SH-SY5Y (cell line): ENCODE results near the gene CDC7.

Experiments used
- GATA2 ChIP-seq: IDR thresholded peaks from 2 replicates; pipeline ENCODE4 v1.6.1; 2011; ENCODE audit warnings: mild to moderate bottlenecking, low read depth, low read length
- GATA3 ChIP-seq: IDR thresholded peaks from 2 replicates; pipeline ENCODE4 v1.6.1; 2011; ENCODE audit warnings: low read depth, mild to moderate bottlenecking, low read length, moderate library complexity

Gene CDC7

GRCh38 chr1:91500756-91501522 lies at the start of gene CDC7:
TSS of gene CDC7 (plus strand) at chr1:91500851. CDS start at chr1:91501717, 866 bp downstream.
- TF ChIP-seq GATA3 (no peak), GATA2 (peak; percentile 32; the same call in 1 of the 2 replicates)

DNA sequence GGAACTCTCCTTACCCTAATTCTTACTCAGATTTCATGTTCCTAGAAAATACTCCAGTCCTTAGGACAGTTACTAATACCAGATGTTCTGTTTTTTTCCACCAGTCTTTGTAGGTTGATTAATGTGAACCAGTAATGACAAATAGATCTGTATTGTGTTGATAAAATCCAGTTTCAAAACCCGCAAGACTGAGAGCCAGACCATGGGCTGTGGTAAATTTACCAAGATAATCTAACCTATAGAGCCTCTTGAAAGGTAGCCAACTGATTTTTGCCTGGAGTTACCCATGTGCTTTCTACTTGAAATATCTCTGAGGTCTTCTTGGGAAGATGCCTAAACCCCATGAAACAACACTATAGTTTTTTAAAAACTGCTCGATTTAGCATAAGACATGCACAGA lies 46.5 kb upstream of the CDC7 start:
- TF ChIP-seq GATA3 = no peak
- no peak for TF ChIP-seq GATA2

DNA sequence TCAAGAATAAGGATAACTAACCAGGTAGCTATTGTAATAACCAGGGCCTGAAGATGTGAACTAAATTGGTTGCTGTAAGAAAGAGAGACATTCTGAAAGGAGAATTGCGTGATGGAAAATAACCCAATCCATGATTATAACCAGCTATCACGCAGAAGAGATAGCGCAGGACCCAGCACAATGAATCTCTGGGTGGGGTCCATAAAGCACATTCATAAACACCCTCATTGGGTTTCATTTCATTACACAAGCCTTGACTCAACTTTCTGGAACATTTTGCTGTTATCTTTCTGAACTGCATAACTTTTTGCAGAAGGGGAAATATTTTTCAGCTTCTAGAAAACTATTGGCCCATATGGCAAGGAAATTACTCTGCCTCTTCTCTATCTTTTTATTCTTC lies 45.3 kb upstream of the CDC7 start:
- no peak for TF ChIP-seq GATA3
- TF ChIP-seq GATA2 = no peak

- TF ChIP-seq GATA2 (no peak), GATA3 (no peak)
Observed at GRCh38 chr1:91455896-91456295, 44.8 kb upstream of the CDC7 start.

GRCh38 chr1:91476533-91477217 lies 24.0 kb upstream of the CDC7 start:
- no peak for TF ChIP-seq GATA3

GRCh38 chr1:91487469-91487868 lies 13.2 kb upstream of the CDC7 start:
- no peak for TF ChIP-seq GATA2
- TF ChIP-seq GATA3 = no peak

DNA sequence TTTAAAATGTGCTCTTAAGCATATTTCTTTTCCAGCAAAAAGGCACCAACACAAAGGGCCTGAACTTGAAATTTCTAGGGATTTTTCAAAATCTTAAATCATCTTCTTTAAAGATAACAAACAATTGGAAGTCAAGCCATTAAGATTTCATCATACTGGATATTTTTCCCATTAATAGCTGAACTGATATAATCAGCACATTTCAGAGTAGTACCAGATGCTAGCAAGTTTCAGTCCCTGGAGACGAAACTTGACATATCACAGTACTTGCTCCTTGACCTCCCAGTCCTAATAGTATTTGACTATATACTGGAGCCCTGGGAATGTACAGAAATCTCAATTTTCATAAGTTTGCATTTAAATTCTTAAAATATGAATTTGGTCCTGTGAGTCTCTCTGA lies 10.2 kb upstream of the CDC7 start:
- TF ChIP-seq GATA3 = 0 out of 2 replicates have a peak, but pooled peaks have one; percentile 15
- TF ChIP-seq GATA2 = no peak

DNA sequence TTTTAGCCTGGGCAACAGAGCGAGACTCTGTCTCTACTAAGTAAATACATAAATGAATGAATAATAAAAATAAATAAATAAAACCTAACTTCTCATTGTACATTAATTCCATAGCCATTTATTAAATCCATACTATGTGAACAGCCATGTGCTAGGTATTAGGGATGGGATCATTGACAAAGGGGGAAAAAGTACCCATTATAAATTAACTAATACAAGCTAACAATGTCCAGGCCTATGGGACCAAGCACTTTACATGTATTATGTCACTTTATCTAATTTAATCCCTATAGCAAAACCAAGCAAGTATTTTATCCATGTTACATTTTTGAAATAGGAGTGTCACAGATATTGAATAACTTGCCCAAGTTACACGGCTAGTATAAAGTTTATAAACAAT lies 2.6 kb upstream of the CDC7 start:
- no peak for TF ChIP-seq GATA3

- no peak for TF ChIP-seq GATA3
- TF ChIP-seq GATA2 = no peak
Observed at GRCh38 chr1:91498498-91499245, 2.0 kb upstream of the CDC7 start.

- TF ChIP-seq GATA3 (no peak), GATA2 (no peak)
Observed at GRCh38 chr1:91499346-91499745, 1.3 kb upstream of the CDC7 start.

DNA sequence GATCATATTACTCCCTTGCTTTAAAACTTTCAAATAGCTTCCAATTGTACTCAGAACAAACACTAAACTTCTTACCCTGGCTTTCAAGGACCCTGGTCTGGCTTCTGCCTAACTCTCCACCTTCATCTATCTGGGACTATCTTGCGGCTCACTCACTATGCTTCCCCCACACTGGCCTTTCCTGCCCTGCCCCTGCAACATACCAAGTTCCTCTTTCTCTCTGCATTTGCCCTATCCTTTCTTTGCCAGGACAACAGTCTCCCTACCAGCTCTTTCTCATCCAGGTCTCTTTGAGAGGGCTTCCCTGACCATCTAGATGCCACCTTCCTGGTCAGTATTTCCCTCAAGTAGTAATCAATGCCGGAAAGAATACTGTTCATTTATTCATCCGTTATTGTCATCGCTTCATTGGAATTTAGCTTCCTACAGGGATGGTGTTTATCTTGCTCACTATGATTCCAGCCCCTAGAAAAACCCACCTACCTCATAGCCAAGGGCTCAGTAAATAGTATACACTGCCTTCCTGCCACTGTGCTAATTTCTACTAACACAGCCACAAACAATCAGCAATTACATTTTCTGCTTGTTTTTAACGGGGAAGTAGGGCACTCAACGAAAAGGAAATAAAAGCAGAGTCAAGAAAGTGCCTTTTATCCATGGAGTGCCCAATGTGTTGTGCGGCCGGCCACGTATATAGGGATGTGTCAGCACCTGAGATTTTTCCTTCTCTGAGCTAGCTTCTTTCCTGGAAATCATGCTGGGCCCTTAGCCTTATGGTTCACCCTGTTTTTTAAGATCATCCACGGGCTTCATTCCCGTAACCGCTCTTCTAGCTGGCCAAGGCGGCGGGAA lies 521 bp upstream of the CDC7 start:
- TF ChIP-seq GATA3 (no peak), GATA2 (no peak)

- TF ChIP-seq GATA3 (no peak), GATA2 (no peak)
Observed at GRCh38 chr1:91501523-91501851, 836 bp downstream of the CDC7 start.

GRCh38 chr1:91501971-91502671 lies 1.5 kb downstream of the CDC7 start:
- TF ChIP-seq GATA3 (peak; percentile 30; the same call in 1 of the 2 replicates), GATA2 (no peak)
